HUES6 (cell line): ENCODE data around the gene ATP8A2.

ENCODE experiments used
- H3K27ac ChIP-seq: 2 replicates; pipeline ENCODE4 v1.7.0; 2013; ENCODE audit warnings: low read depth, mild to moderate bottlenecking, low read length, inconsistent platforms
- H3K27me3 ChIP-seq: 2 replicates; pipeline ENCODE4 v1.6.1; 2013; ENCODE audit warnings: low read length; ENCODE audit not compliant: control insufficient read depth, insufficient read depth
- H3K36me3 ChIP-seq: 2 replicates; pipeline ENCODE4 v1.6.1; 2013; ENCODE audit warnings: low read length; ENCODE audit not compliant: control insufficient read depth, insufficient read depth
- H3K4me1 ChIP-seq: 2 replicates; pipeline ENCODE4 v1.6.1; 2013; ENCODE audit warnings: low read length; ENCODE audit not compliant: control insufficient read depth, insufficient read depth
- H3K4me3 ChIP-seq: 2 replicates; pipeline ENCODE4 v1.5.1; 2013; ENCODE audit warnings: low read depth, low read length
- H3K9ac ChIP-seq: one replicate; pipeline ENCODE4 v1.6.1; 2013; ENCODE audit warnings: mild to moderate bottlenecking, low read length
- H3K9me3 ChIP-seq: 2 replicates; pipeline ENCODE4 v1.6.1; 2013; ENCODE audit warnings: low read depth, low read length; ENCODE audit not compliant: control insufficient read depth, insufficient read depth

Gene ATP8A2

GRCh38 chr13:25915840-25916518 is 544.2 kb downstream of the ATP8A2 start:
- Histone ChIP-seq H3K9ac (no peak overlapping the region), H3K4me3 (no peak overlapping the region), H3K9me3 (no peaks in the 10 kb centered on the region), H3K4me1 (peaks cover 21% of the 10 kb centered on the region), H3K27me3 (peaks cover 51% of the 10 kb centered on the region; the same call in 1 of the 2 replicates), H3K27ac (no peak overlapping the region), H3K36me3 (no peaks in the 10 kb centered on the region)

- H3K27ac ChIP-seq, result no peak overlapping the region
- H3K27me3 ChIP-seq, result peaks cover 18% of the 10 kb centered on the region; the same call in 1 of the 2 replicates
- peaks cover 19% of the 10 kb centered on the region for H3K4me1 ChIP-seq
- no peaks in the 10 kb centered on the region for H3K9me3 ChIP-seq
- no peak overlapping the region for H3K4me3 ChIP-seq
- H3K9ac ChIP-seq, result no peak overlapping the region
- no peaks in the 10 kb centered on the region for H3K36me3 ChIP-seq
These were observed 548.5 kb downstream of the ATP8A2 start for GRCh38 chr13:25920277-25920676.

- H3K9me3 ChIP-seq, result no peaks in the 10 kb centered on the region
- no peak overlapping the region for H3K9ac ChIP-seq
- H3K27ac ChIP-seq, result no peak overlapping the region
- peaks cover 19% of the 10 kb centered on the region for H3K4me1 ChIP-seq
- no peaks in the 10 kb centered on the region for H3K36me3 ChIP-seq
- H3K27me3 ChIP-seq, result peaks cover 15% of the 10 kb centered on the region; the same call in 1 of the 2 replicates
- H3K4me3 ChIP-seq, result no peak overlapping the region
These were observed 549.2 kb downstream of the ATP8A2 start for GRCh38 chr13:25920931-25921330.

GRCh38 chr13:25922376-25922775 is 550.6 kb downstream of the ATP8A2 start:
- peaks cover 19% of the 10 kb centered on the region for H3K4me1 ChIP-seq
- H3K9ac ChIP-seq, result no peak overlapping the region
- peaks cover under 1% of the 10 kb centered on the region; the same call in 1 of the 2 replicates for H3K27me3 ChIP-seq
- H3K4me3 ChIP-seq, result no peak overlapping the region
- no peak overlapping the region for H3K27ac ChIP-seq
- H3K9me3 ChIP-seq, result no peaks in the 10 kb centered on the region
- no peaks in the 10 kb centered on the region for H3K36me3 ChIP-seq

GRCh38 chr13:25923217-25924085 is 551.7 kb downstream of the ATP8A2 start:
- Histone ChIP-seq H3K4me3 (no peak overlapping the region), H3K9me3 (no peaks in the 10 kb centered on the region), H3K36me3 (no peaks in the 10 kb centered on the region), H3K9ac (no peak overlapping the region), H3K27me3 (no peaks in the 10 kb centered on the region; the same call in 1 of the 2 replicates), H3K4me1 (peaks cover 19% of the 10 kb centered on the region), H3K27ac (no peak overlapping the region)

- Histone ChIP-seq H3K36me3 (no peaks in the 10 kb centered on the region), H3K4me1 (peaks cover 18% of the 10 kb centered on the region), H3K9ac (no peak overlapping the region), H3K27ac (no peak overlapping the region), H3K4me3 (no peak overlapping the region), H3K9me3 (no peaks in the 10 kb centered on the region), H3K27me3 (no peaks in the 10 kb centered on the region; the same call in 1 of the 2 replicates)
These were observed 555.6 kb downstream of the ATP8A2 start for GRCh38 chr13:25927363-25927762.

- H3K9ac ChIP-seq, result no peak overlapping the region
These were observed 556.2 kb downstream of the ATP8A2 start for GRCh38 chr13:25927932-25928331.

GRCh38 chr13:25928941-25929505 is 557.2 kb downstream of the ATP8A2 start:
- Histone ChIP-seq H3K4me1 (peaks cover 2% of the 10 kb centered on the region; the same call in 1 of the 2 replicates), H3K9me3 (no peaks in the 10 kb centered on the region), H3K27ac (no peak overlapping the region), H3K4me3 (no peak overlapping the region), H3K27me3 (no peaks in the 10 kb centered on the region; the same call in 1 of the 2 replicates), H3K36me3 (no peaks in the 10 kb centered on the region), H3K9ac (no peak overlapping the region)

More at GRCh38 chr13:25927932-25928331, 556.2 kb downstream of the ATP8A2 start:
- H3K27me3 ChIP-seq, result no peaks in the 10 kb centered on the region; the same call in 1 of the 2 replicates
- H3K4me1 ChIP-seq, result peaks cover 13% of the 10 kb centered on the region
- H3K27ac ChIP-seq, result no peak overlapping the region
- no peak overlapping the region for H3K4me3 ChIP-seq
- H3K36me3 ChIP-seq, result no peaks in the 10 kb centered on the region
- no peaks in the 10 kb centered on the region for H3K9me3 ChIP-seq

- Histone ChIP-seq H3K27ac (no peak overlapping the region), H3K4me1 (peaks cover 2% of the 10 kb centered on the region; the same call in 1 of the 2 replicates), H3K4me3 (no peak overlapping the region), H3K9me3 (no peaks in the 10 kb centered on the region), H3K9ac (no peak overlapping the region), H3K27me3 (no peaks in the 10 kb centered on the region; the same call in 1 of the 2 replicates), H3K36me3 (no peaks in the 10 kb centered on the region)
These were observed 558.0 kb downstream of the ATP8A2 start for GRCh38 chr13:25929816-25930215.

- Histone ChIP-seq H3K9me3 (no peaks in the 10 kb centered on the region), H3K27ac (no peak overlapping the region), H3K9ac (no peak overlapping the region), H3K4me3 (no peak overlapping the region), H3K36me3 (no peaks in the 10 kb centered on the region), H3K27me3 (no peaks in the 10 kb centered on the region; the same call in 1 of the 2 replicates), H3K4me1 (peaks cover 2% of the 10 kb centered on the region; the same call in 1 of the 2 replicates)
These were observed 558.9 kb downstream of the ATP8A2 start for GRCh38 chr13:25930653-25931052.
